CD4-positive, CD25-positive, alpha-beta regulatory T cell (primary cell): ENCODE results near the gene URB1. TPM values are rescaled to one million over a fixed set of nuclear protein-coding genes. Genes with fewer than 3 reads are reported as not detected.

Source experiments
- ATAC-seq, 2 donors: fragments of 150-1000 bp; cut with Tn5 transposase; one replicate each; pipeline ENCODE4 v1.10.0; 2021; ENCODE audit warnings: low read depth in 2 of 2, moderate number of reproducible peaks in 2 of 2, moderate library complexity in 1 of 2
- DNase-seq, 3 donors: peaks; one replicate each; pipeline versions ENCODE4 v3.0.0 to v3.0.0-alpha.2; 2012 to 2022; ENCODE audit warnings: mixed read lengths in 1 of 3
- H3K27ac ChIP-seq: one replicate; pipeline ENCODE4 v1.7.0; 2013; ENCODE audit warnings: mild to moderate bottlenecking, low read length; ENCODE audit not compliant: insufficient read depth, poor library complexity, severe bottlenecking
- H3K27me3 ChIP-seq: one replicate; pipeline ENCODE4 v1.7.0; 2013; ENCODE audit warnings: low read length; ENCODE audit not compliant: control insufficient read depth, insufficient read depth
- H3K36me3 ChIP-seq: one replicate; pipeline ENCODE4 v1.7.0; 2013; ENCODE audit warnings: mild to moderate bottlenecking, low read length, moderate library complexity; ENCODE audit not compliant: control insufficient read depth, insufficient read depth
- H3K4me1 ChIP-seq: 2 replicates; pipeline ENCODE4 v1.7.0; 2013; ENCODE audit warnings: mild to moderate bottlenecking, low read length; ENCODE audit not compliant: insufficient read depth, control insufficient read depth, poor library complexity, severe bottlenecking
- H3K4me3 ChIP-seq: one replicate; pipeline ENCODE4 v1.7.0; 2013; ENCODE audit warnings: low read depth, mild to moderate bottlenecking, low read length, moderate library complexity
- H3K9me3 ChIP-seq, 2 experiments: 1 replicate in 1 of 2; 2 replicates in 1 of 2; pipeline ENCODE4 v1.7.0; 2013; ENCODE audit warnings: low read length in 2 of 2, mild to moderate bottlenecking in 1 of 2, moderate library complexity in 1 of 2; ENCODE audit not compliant: control insufficient read depth in 2 of 2
- H3K27ac Mint-ChIP-seq, 3 donors: one replicate each; pipeline ENCODE4 v1.8.0; 2020 to 2022; ENCODE audit warnings: mild to moderate bottlenecking in 3 of 3, mixed read lengths in 3 of 3, moderate library complexity in 2 of 3
- H3K27me3 Mint-ChIP-seq: one replicate; pipeline ENCODE4 v1.8.0; 2022; ENCODE audit warnings: mild to moderate bottlenecking, mixed read lengths
- H3K36me3 Mint-ChIP-seq: one replicate; pipeline ENCODE4 v1.8.0; 2020; ENCODE audit warnings: mixed read lengths
- H3K4me1 Mint-ChIP-seq, 4 donors: one replicate each; pipeline ENCODE4 v1.8.0; 2020 to 2022; ENCODE audit warnings: mixed read lengths in 4 of 4, mild to moderate bottlenecking in 1 of 4
- H3K4me3 Mint-ChIP-seq, 4 donors: one replicate each; pipeline ENCODE4 v1.8.0; 2020 to 2022; ENCODE audit warnings: mild to moderate bottlenecking in 4 of 4, mixed read lengths in 4 of 4, moderate library complexity in 3 of 4
- H3K9me3 Mint-ChIP-seq, 7 donors: one replicate each; pipeline ENCODE4 v1.8.0; 2020 to 2022; ENCODE audit warnings: mixed read lengths in 7 of 7, mild to moderate bottlenecking in 3 of 7, moderate library complexity in 2 of 7
- polyA plus RNA-seq, 4 donors: library from polyadenylated mRNA; unstranded; fragments of 300-500 nt; fragmentation: Illumina TruSeq; gene quantifications; one replicate each; pipeline ENCODE4 v1.2.3, GENCODE V29; 2021
- total RNA-seq: library from RNA; stranded (reverse); gene quantifications from one replicate; pipeline ENCODE4 v1.2.3, GENCODE V29; 2022

The URB1 gene
- total and polyA plus RNA-seq, 5 donors from 2014 or later = 1.5 to 9.4 (median 2.8) TPM

GRCh38 chr21:32351428-32351827 is 41.4 kb downstream of the URB1 start:
- DNase-seq = no peak
- Histone ChIP-seq H3K36me3 (peaks cover 96% of the 10 kb centered on the region), H3K27ac (no peak overlapping the region), H3K4me1 (no peaks in the 10 kb centered on the region), H3K27me3 (no peaks in the 10 kb centered on the region), H3K9me3 (no peaks in the 10 kb centered on the region), H3K4me3 (no peak overlapping the region)
- Mint-ChIP-seq H3K36me3 (peaks cover 62% of the 10 kb centered on the region), H3K9me3 (no peaks in the 10 kb centered on the region), H3K27me3 (no peaks in the 10 kb centered on the region), H3K4me3 (no peak overlapping the region), H3K27ac (no peak overlapping the region), H3K4me1 (no peaks in the 10 kb centered on the region)
- ATAC-seq = no peak

- ATAC-seq (no peak), DNase-seq (no peak)
- no peak overlapping the region for H3K4me3 ChIP-seq
- no peaks in the 10 kb centered on the region for H3K4me1 Mint-ChIP-seq
- H3K9me3 Mint-ChIP-seq = no peaks in the 10 kb centered on the region
- no peaks in the 10 kb centered on the region for H3K27me3 ChIP-seq
- no peak overlapping the region for H3K27ac ChIP-seq
- no peaks in the 10 kb centered on the region for H3K27me3 Mint-ChIP-seq
- H3K27ac Mint-ChIP-seq = no peak overlapping the region
- no peaks in the 10 kb centered on the region for H3K9me3 ChIP-seq
- no peaks in the 10 kb centered on the region for H3K4me1 ChIP-seq
- no peak overlapping the region for H3K4me3 Mint-ChIP-seq
- H3K36me3 Mint-ChIP-seq = peaks cover 64% of the 10 kb centered on the region
- peaks cover 96% of the 10 kb centered on the region for H3K36me3 ChIP-seq
Measured at GRCh38 chr21:32350981-32351380, 41.8 kb downstream of the URB1 start.

- H3K36me3 ChIP-seq = peaks cover 96% of the 10 kb centered on the region
- no peak overlapping the region for H3K4me3 ChIP-seq
- Mint-ChIP-seq H3K4me3 (no peak overlapping the region), H3K9me3 (no peaks in the 10 kb centered on the region), H3K4me1 (no peaks in the 10 kb centered on the region), H3K27me3 (no peaks in the 10 kb centered on the region), H3K27ac (no peak overlapping the region), H3K36me3 (peaks cover 61% of the 10 kb centered on the region)
- H3K4me1 ChIP-seq = no peaks in the 10 kb centered on the region
- DNase-seq = no peak
- H3K27me3 ChIP-seq = no peaks in the 10 kb centered on the region
- ATAC-seq = no peak
- no peak overlapping the region for H3K27ac ChIP-seq
- peaks cover 0 to 1% of the 10 kb centered on the region in 2 experiments for H3K9me3 ChIP-seq
Measured at GRCh38 chr21:32350211-32350980, 42.4 kb downstream of the URB1 start.

- Histone ChIP-seq H3K27ac (no peak overlapping the region), H3K27me3 (no peaks in the 10 kb centered on the region), H3K9me3 (peaks cover 7 to 11% of the 10 kb centered on the region in 2 experiments), H3K4me3 (no peak overlapping the region), H3K4me1 (no peaks in the 10 kb centered on the region), H3K36me3 (peaks cover 97% of the 10 kb centered on the region)
- H3K36me3 Mint-ChIP-seq = peaks cover 61% of the 10 kb centered on the region
- ATAC-seq (no peak), DNase-seq (no peak)
- peaks cover 0 to 7% (median 3%) of the 10 kb centered on the region in 7 donors for H3K9me3 Mint-ChIP-seq
- no peaks in the 10 kb centered on the region for H3K4me1 Mint-ChIP-seq
- H3K27ac Mint-ChIP-seq = no peak overlapping the region
- H3K4me3 Mint-ChIP-seq = no peak overlapping the region
- no peaks in the 10 kb centered on the region for H3K27me3 Mint-ChIP-seq
Measured at GRCh38 chr21:32349333-32349944, 43.4 kb downstream of the URB1 start.

- Histone ChIP-seq H3K27ac (no peak overlapping the region), H3K36me3 (peaks cover 97% of the 10 kb centered on the region), H3K4me1 (no peaks in the 10 kb centered on the region), H3K4me3 (no peak overlapping the region), H3K27me3 (no peaks in the 10 kb centered on the region), H3K9me3 (peaks cover 14 to 18% of the 10 kb centered on the region in 2 experiments)
- no peaks in the 10 kb centered on the region for H3K4me1 Mint-ChIP-seq
- H3K27ac Mint-ChIP-seq = no peak overlapping the region
- DNase-seq (no peak), ATAC-seq (no peak)
- no peaks in the 10 kb centered on the region for H3K27me3 Mint-ChIP-seq
- peaks cover 61% of the 10 kb centered on the region for H3K36me3 Mint-ChIP-seq
- no peak overlapping the region for H3K4me3 Mint-ChIP-seq
- H3K9me3 Mint-ChIP-seq = peaks cover 0 to 12% (median 5%) of the 10 kb centered on the region in 7 donors
Measured at GRCh38 chr21:32348604-32349332, 44.0 kb downstream of the URB1 start.

- DNase-seq (no peak), ATAC-seq (no peak)
- Histone ChIP-seq H3K27ac (no peak overlapping the region), H3K9me3 (peaks cover 18% of the 10 kb centered on the region in 2 experiments), H3K36me3 (peaks cover 97% of the 10 kb centered on the region), H3K27me3 (no peaks in the 10 kb centered on the region), H3K4me1 (no peaks in the 10 kb centered on the region), H3K4me3 (no peak overlapping the region)
- Mint-ChIP-seq H3K9me3 (peaks cover 0 to 16% (median 5%) of the 10 kb centered on the region in 7 donors), H3K4me3 (no peak overlapping the region), H3K27me3 (no peaks in the 10 kb centered on the region), H3K4me1 (no peaks in the 10 kb centered on the region), H3K27ac (no peak overlapping the region), H3K36me3 (peaks cover 66% of the 10 kb centered on the region)
Measured at GRCh38 chr21:32347977-32348376, 44.8 kb downstream of the URB1 start.

GRCh38 chr21:32347351-32347750 is 45.5 kb downstream of the URB1 start:
- no peak overlapping the region for H3K27ac Mint-ChIP-seq
- H3K9me3 ChIP-seq = peaks cover 18% of the 10 kb centered on the region in 2 experiments
- H3K4me3 ChIP-seq = no peak overlapping the region
- H3K27me3 ChIP-seq = no peaks in the 10 kb centered on the region
- no peaks in the 10 kb centered on the region for H3K27me3 Mint-ChIP-seq
- H3K36me3 ChIP-seq = peaks cover 97% of the 10 kb centered on the region
- H3K9me3 Mint-ChIP-seq = peaks cover 0 to 16% (median 5%) of the 10 kb centered on the region in 7 donors
- H3K36me3 Mint-ChIP-seq = peaks cover 71% of the 10 kb centered on the region
- no peaks in the 10 kb centered on the region for H3K4me1 ChIP-seq
- no peak overlapping the region for H3K4me3 Mint-ChIP-seq
- no peaks in the 10 kb centered on the region for H3K4me1 Mint-ChIP-seq
- H3K27ac ChIP-seq = no peak overlapping the region
- no peak for ATAC-seq
- no peak for DNase-seq
